ENCODE measurements around the gene RAD21L1.
"Not testable (repeated sequence)": the region's sequence is repeated elsewhere in the genome, so short reads cannot be mapped to it uniquely, and the experiment has no call there.

The RAD21L1 gene

DNA sequence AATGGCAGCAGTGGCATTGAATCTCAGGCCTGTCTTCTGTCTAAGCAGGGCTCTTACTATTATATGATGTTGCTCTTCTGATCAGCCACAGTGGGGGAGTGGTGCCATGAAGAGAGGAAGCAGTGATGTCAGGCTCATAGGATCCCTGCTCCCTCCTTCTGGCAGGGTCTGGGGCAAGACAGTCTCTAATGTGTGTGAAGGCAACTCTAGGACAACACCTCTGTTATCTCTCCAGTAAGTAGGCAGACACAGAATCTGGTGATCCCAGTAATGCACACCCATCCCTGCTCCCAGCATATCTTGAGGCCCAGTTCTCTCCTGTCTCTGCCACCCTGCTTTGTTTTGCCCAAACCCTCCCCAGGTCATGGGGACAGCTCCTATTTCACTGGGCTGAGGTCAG lies 13.8 kb upstream of the RAD21L1 start:
- Histone ChIP-seq H3K27me3 (ENCODE audit: insufficient read depth, low read depth) (no peaks in the 10 kb centered on the region), H3K9ac (no peak overlapping the region), H3K27ac (no peak overlapping the region), H3K79me2 (ENCODE audit: insufficient read depth, low read depth) (no peaks in the 10 kb centered on the region), H3K4me2 (no peak overlapping the region), H3K4me1 (ENCODE audit: low read depth, poor library complexity, severe bottlenecking) (peaks cover 7% of the 10 kb centered on the region), H4K20me1 (ENCODE audit: insufficient read depth) (no peaks in the 10 kb centered on the region), H3K4me3 (IDR thresholded peaks at IDR 0.05; ENCODE audit: insufficient read depth, low read depth, low read length) (no peak overlapping the region), H2AFZ (ENCODE audit: low read depth) (no peak overlapping the region), H3K36me3 (ENCODE audit: insufficient read depth) (no peaks in the 10 kb centered on the region)
- TF ChIP-seq CTCF (conservative IDR thresholded peaks at IDR 0.05; ENCODE audit: low read depth, low read length): no peak

DNA sequence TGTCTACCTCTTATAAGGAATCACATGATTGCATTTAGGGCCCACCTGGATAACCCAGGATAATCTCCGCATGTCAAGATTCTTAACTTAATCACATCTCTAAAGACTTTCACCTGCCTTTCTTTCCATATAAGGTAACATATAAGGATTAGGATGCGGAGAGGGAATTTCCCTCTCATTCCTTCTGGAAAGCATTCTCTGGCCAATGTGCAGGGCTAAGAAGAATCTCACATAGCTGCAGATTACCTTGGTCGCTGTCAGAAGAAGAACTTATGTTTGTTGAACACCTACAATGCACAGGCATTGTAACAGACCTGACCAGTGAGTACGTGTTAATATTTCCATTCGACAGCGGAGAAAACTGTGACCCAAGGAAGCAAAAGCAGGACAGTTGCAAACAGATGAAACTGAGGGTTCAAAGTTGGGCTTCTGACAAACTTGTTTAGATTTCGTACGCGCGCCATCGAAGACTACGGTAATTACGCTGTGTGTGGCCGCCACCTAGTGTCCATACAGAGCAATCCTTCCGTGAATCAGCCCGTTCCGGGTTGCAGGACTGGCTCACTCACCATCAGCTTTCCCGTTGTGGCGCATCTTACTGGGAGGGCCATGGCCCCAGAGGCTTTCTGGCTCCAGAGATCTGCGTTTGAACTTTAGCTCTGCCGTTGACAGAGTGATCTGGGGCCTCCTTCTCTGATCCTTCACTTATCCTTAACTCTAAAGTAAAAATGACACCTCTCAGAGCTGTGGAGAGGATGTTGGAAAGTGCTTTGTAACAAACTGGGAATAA lies 13.0 kb upstream of the RAD21L1 start:
- H3K4me3 ChIP-seq (IDR thresholded peaks at IDR 0.05; ENCODE audit: insufficient read depth, low read depth, low read length): no peak overlapping the region
- H3K79me2 ChIP-seq (ENCODE audit: insufficient read depth, low read depth): no peaks in the 10 kb centered on the region
- no peak overlapping the region for H3K9ac ChIP-seq
- H3K4me1 ChIP-seq (ENCODE audit: low read depth, poor library complexity, severe bottlenecking): peaks cover 7% of the 10 kb centered on the region
- no peaks in the 10 kb centered on the region for H3K36me3 ChIP-seq (ENCODE audit: insufficient read depth)
- peak; percentile 73 for TF ChIP-seq CTCF (conservative IDR thresholded peaks at IDR 0.05; ENCODE audit: low read depth, low read length)
- no peaks in the 10 kb centered on the region for H4K20me1 ChIP-seq (ENCODE audit: insufficient read depth)
- no peak overlapping the region for H3K27ac ChIP-seq
- no peaks in the 10 kb centered on the region for H3K27me3 ChIP-seq (ENCODE audit: insufficient read depth, low read depth)
- no peak overlapping the region for H3K4me2 ChIP-seq
- H2AFZ ChIP-seq (ENCODE audit: low read depth): peak overlapping the region; percentile 68

DNA sequence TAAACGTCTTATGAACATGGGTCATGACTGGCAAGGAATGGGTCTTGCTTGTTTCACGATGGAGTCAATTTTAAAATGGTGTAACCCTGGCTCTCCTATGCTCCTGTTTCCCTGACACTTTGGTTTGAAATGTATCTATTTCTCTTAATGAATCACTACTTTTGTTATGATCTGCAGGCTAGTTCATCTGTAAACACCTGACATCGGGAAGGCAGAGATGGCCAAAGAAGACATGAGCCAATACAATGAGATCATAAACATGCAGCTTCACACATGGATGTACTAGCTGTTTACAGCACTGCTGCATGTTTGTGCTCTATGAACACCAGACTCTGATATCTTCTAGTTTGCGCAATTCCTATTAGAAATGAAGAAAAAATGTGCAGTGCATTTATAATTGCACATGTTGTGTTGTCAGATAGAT lies 11.0 kb upstream of the RAD21L1 start:
- Histone ChIP-seq H3K9ac (no peak overlapping the region), H3K36me3 (ENCODE audit: insufficient read depth) (no peaks in the 10 kb centered on the region), H3K27me3 (ENCODE audit: insufficient read depth, low read depth) (no peaks in the 10 kb centered on the region), H3K4me1 (ENCODE audit: low read depth, poor library complexity, severe bottlenecking) (peaks cover 7% of the 10 kb centered on the region), H3K4me3 (IDR thresholded peaks at IDR 0.05; ENCODE audit: insufficient read depth, low read depth, low read length) (no peak overlapping the region), H4K20me1 (ENCODE audit: insufficient read depth) (no peaks in the 10 kb centered on the region), H3K27ac (no peak overlapping the region), H2AFZ (ENCODE audit: low read depth) (no peak overlapping the region), H3K4me2 (no peak overlapping the region), H3K79me2 (ENCODE audit: insufficient read depth, low read depth) (no peaks in the 10 kb centered on the region)
- no peak for TF ChIP-seq CTCF (conservative IDR thresholded peaks at IDR 0.05; ENCODE audit: low read depth, low read length)

DNA sequence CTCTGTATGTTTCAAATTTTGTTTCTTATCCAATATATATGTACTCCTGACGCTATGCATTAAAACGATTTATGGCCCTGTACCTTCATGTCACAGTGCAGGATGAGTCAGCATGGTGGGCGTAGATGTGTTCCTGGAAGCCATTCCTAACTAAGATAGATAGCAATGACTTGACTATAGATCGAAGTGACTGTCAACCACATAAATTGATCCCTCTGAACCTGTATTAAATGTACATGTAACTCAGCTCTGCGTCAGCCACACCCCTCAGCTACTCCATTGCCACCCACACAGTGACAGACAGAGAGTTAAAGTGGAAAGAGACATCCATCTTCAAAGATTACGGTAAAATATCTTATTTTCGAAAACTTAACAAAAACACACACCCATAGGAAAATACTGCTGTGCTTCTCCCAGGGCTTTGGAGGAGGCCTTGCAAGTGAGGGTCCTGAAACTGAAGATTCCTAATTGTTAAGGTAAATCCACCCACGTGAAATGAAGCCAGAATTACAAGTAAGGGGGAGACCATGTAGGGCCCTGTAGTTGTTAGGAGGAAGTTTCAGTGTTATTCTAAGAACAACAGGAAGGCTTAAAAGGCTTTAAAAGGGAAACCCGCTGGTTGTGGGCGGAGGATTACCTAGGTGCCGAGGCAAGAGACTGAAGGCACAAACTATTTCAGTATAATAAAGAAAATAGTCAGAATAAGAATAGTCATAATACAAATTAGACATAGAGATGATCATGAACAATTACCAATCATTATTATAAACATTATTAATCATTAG lies 10.3 kb upstream of the RAD21L1 start:
- Histone ChIP-seq H3K79me2 (ENCODE audit: insufficient read depth, low read depth) (no peaks in the 10 kb centered on the region), H2AFZ (ENCODE audit: low read depth) (no peak overlapping the region), H3K4me3 (IDR thresholded peaks at IDR 0.05; ENCODE audit: insufficient read depth, low read depth, low read length) (no peak overlapping the region), H3K9ac (no peak overlapping the region), H3K4me1 (ENCODE audit: low read depth, poor library complexity, severe bottlenecking) (peaks cover 7% of the 10 kb centered on the region), H4K20me1 (ENCODE audit: insufficient read depth) (no peaks in the 10 kb centered on the region), H3K4me2 (no peak overlapping the region), H3K36me3 (ENCODE audit: insufficient read depth) (no peaks in the 10 kb centered on the region), H3K27ac (no peak overlapping the region), H3K27me3 (ENCODE audit: insufficient read depth, low read depth) (no peaks in the 10 kb centered on the region)
- TF ChIP-seq CTCF (conservative IDR thresholded peaks at IDR 0.05; ENCODE audit: low read depth, low read length): no peak

GRCh38 chr20:1216527-1217427 lies 9.1 kb upstream of the RAD21L1 start:
- not testable (repeated sequence) for H3K36me3 ChIP-seq (ENCODE audit: insufficient read depth); H3K9ac ChIP-seq; H3K79me2 ChIP-seq (ENCODE audit: insufficient read depth, low read depth); H4K20me1 ChIP-seq (ENCODE audit: insufficient read depth); H3K27ac ChIP-seq; H3K27me3 ChIP-seq (ENCODE audit: insufficient read depth, low read depth); H3K4me3 ChIP-seq (IDR thresholded peaks at IDR 0.05; ENCODE audit: insufficient read depth, low read depth, low read length); H2AFZ ChIP-seq (ENCODE audit: low read depth); H3K4me2 ChIP-seq; H3K4me1 ChIP-seq (ENCODE audit: low read depth, poor library complexity, severe bottlenecking)

DNA sequence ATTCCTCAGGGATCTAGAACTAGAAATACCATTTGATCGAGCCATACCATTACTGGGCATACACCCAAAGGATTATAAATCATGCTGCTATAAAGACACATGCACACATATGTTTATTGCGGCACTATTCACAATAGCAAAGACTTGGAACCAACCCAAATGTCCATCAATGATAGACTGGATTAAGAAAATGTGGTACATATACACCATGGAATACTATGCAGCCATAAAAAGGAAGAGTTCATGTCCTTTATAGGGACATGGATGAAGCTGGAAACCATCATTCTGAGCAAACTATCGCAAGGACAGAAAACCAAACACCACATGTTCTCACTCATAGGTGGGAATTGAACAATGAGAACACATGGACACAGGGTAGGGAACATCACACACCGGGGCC lies 3.1 kb upstream of the RAD21L1 start:
- H3K4me3 ChIP-seq (IDR thresholded peaks at IDR 0.05; ENCODE audit: insufficient read depth, low read depth, low read length); H3K4me2 ChIP-seq; H3K4me1 ChIP-seq (ENCODE audit: low read depth, poor library complexity, severe bottlenecking); H3K79me2 ChIP-seq (ENCODE audit: insufficient read depth, low read depth); H2AFZ ChIP-seq (ENCODE audit: low read depth); H3K36me3 ChIP-seq (ENCODE audit: insufficient read depth); H3K9ac ChIP-seq; H3K27me3 ChIP-seq (ENCODE audit: insufficient read depth, low read depth); H4K20me1 ChIP-seq (ENCODE audit: insufficient read depth); H3K27ac ChIP-seq: not testable (repeated sequence)
